ENCODE results near the gene RPTOR.

GRCh38 chr17:80863626-80864025 lies 319.0 kb downstream of the RPTOR start:
- TF ChIP-seq HOXA7 (CRISPR knock-in tag; IDR thresholded peaks at IDR 0.05; ENCODE audit: borderline replicate concordance) (no peak), ZNF121 (tag by site-specific recombination; IDR thresholded peaks at IDR 0.05) (no peak), ZNF530 (tag by site-specific recombination; IDR thresholded peaks at IDR 0.05; ENCODE audit: low read depth) (no peak), SP2 (tag by site-specific recombination; IDR thresholded peaks at IDR 0.05) (no peak), ATF2 (tag by site-specific recombination; IDR thresholded peaks at IDR 0.05; ENCODE audit: low read depth) (no peak), ZNF660 (tag by site-specific recombination; IDR thresholded peaks at IDR 0.05) (no peak), SETDB1 (IDR thresholded peaks at IDR 0.05; ENCODE audit: insufficient read length, low read length) (no peak), MZF1 (tag by site-specific recombination; IDR thresholded peaks at IDR 0.05; ENCODE audit: borderline replicate concordance) (no peak)
- TF ChIP-seq, protein P1, sequence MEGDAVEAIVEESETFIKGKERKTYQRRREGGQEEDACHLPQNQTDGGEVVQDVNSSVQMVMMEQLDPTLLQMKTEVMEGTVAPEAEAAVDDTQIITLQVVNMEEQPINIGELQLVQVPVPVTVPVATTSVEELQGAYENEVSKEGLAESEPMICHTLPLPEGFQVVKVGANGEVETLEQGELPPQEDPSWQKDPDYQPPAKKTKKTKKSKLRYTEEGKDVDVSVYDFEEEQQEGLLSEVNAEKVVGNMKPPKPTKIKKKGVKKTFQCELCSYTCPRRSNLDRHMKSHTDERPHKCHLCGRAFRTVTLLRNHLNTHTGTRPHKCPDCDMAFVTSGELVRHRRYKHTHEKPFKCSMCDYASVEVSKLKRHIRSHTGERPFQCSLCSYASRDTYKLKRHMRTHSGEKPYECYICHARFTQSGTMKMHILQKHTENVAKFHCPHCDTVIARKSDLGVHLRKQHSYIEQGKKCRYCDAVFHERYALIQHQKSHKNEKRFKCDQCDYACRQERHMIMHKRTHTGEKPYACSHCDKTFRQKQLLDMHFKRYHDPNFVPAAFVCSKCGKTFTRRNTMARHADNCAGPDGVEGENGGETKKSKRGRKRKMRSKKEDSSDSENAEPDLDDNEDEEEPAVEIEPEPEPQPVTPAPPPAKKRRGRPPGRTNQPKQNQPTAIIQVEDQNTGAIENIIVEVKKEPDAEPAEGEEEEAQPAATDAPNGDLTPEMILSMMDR (tag by site-specific recombination; IDR thresholded peaks at IDR 0.05): no peak
